ENCODE data around the gene ENPP5. TPM values are rescaled to one million over a fixed set of nuclear protein-coding genes. Genes with fewer than 3 reads are reported as not detected.

The ENPP5 gene
- total RNA-seq, 3 donors from 2014 or later: 1.5 to 4.1 (median 4.0) TPM

GRCh38 chr6:46215777-46216176 lies 45.0 kb upstream of the ENPP5 start:
- TF ChIP-seq, protein P1, sequence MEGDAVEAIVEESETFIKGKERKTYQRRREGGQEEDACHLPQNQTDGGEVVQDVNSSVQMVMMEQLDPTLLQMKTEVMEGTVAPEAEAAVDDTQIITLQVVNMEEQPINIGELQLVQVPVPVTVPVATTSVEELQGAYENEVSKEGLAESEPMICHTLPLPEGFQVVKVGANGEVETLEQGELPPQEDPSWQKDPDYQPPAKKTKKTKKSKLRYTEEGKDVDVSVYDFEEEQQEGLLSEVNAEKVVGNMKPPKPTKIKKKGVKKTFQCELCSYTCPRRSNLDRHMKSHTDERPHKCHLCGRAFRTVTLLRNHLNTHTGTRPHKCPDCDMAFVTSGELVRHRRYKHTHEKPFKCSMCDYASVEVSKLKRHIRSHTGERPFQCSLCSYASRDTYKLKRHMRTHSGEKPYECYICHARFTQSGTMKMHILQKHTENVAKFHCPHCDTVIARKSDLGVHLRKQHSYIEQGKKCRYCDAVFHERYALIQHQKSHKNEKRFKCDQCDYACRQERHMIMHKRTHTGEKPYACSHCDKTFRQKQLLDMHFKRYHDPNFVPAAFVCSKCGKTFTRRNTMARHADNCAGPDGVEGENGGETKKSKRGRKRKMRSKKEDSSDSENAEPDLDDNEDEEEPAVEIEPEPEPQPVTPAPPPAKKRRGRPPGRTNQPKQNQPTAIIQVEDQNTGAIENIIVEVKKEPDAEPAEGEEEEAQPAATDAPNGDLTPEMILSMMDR (IDR thresholded peaks at IDR 0.05): no peak
- intact Hi-C loops (cut with DNase I, micrococcal nuclease): no loop called here
- DNase-seq: no peak
- Histone ChIP-seq H3K36me3 (ENCODE audit: low read depth) (no peaks in the 10 kb centered on the region), H3K9me3 (no peaks in the 10 kb centered on the region), H3K4me1 (ENCODE audit: low read depth) (no peaks in the 10 kb centered on the region), H3K4me3 (no peak overlapping the region)
- ATAC-seq: no peak

- TF ChIP-seq, protein P1 (IDR thresholded peaks at IDR 0.05): no peak
- Histone ChIP-seq H3K4me3 (no peak overlapping the region), H3K36me3 (ENCODE audit: low read depth) (no peaks in the 10 kb centered on the region), H3K9me3 (no peaks in the 10 kb centered on the region), H3K4me1 (ENCODE audit: low read depth) (no peaks in the 10 kb centered on the region)
- intact Hi-C loops (cut with DNase I, micrococcal nuclease): no loop called here
- ATAC-seq (no peak), DNase-seq (no peak)
Observed at GRCh38 chr6:46215213-46215612, 44.4 kb upstream of the ENPP5 start.

DNA sequence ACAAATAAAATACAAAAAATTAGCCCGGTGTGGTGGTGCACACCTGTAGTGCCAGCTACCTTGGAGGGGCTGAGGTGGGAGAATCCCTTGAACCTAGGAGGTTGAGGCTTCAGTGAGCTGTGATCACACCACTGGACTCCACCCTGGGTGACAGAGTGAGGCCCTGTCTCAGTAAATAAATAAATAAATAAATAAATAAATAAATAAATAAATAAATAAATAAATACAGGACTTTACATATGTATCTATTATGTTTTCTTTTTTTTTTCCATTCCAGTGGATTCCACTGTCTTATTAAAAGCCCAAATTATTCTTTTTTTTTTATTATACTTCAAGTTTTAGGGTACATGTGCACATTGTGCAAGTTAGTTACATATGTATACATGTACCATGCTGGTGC lies 41.1 kb upstream of the ENPP5 start:
- no peak overlapping the region for H3K4me3 ChIP-seq
- intact Hi-C loops (cut with DNase I, micrococcal nuclease): no loop called here
- ATAC-seq: no peak
- H3K36me3 ChIP-seq (ENCODE audit: low read depth): no peaks in the 10 kb centered on the region
- no peaks in the 10 kb centered on the region for H3K4me1 ChIP-seq (ENCODE audit: low read depth)
- H3K9me3 ChIP-seq: no peaks in the 10 kb centered on the region
- TF ChIP-seq, protein P1 (IDR thresholded peaks at IDR 0.05): no peak
- no peak for DNase-seq

DNA sequence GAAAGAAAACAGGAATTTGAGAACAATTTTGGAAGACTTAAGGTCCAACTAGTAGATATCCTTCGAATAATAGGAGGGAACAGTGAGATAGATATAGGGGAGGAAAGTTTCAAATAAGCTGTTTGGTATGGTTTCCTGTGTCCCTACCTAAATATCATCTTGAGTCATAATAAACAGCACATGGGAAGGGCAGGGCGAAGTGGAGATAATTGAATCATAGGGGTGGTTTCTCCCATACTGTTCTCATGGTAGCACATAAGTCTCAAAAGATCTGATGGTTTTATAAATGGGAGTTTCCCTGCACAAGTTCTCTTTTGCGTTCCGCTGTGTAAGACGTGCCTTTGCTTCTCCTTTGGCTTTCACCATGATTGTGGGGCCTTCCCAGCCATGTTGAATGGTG lies 39.5 kb upstream of the ENPP5 start:
- intact Hi-C loops (cut with DNase I, micrococcal nuclease): no loop called here
- DNase-seq (no peak), ATAC-seq (no peak)
- Histone ChIP-seq H3K9me3 (no peaks in the 10 kb centered on the region), H3K4me3 (no peak overlapping the region), H3K36me3 (ENCODE audit: low read depth) (no peaks in the 10 kb centered on the region), H3K4me1 (ENCODE audit: low read depth) (no peaks in the 10 kb centered on the region)
- TF ChIP-seq, protein P1 (IDR thresholded peaks at IDR 0.05): no peak

GRCh38 chr6:46208303-46208702 lies 37.5 kb upstream of the ENPP5 start:
- no peaks in the 10 kb centered on the region for H3K36me3 ChIP-seq (ENCODE audit: low read depth)
- no peak for ATAC-seq
- intact Hi-C loops (cut with DNase I, micrococcal nuclease): no loop called here

More at GRCh38 chr6:46208303-46208702, 37.5 kb upstream of the ENPP5 start:
- TF ChIP-seq, protein P1 (IDR thresholded peaks at IDR 0.05): no peak
- H3K4me1 ChIP-seq (ENCODE audit: low read depth): no peaks in the 10 kb centered on the region
- DNase-seq: no peak
- no peaks in the 10 kb centered on the region for H3K9me3 ChIP-seq
- no peak overlapping the region for H3K4me3 ChIP-seq
